Activated CD4-positive, CD25-positive, alpha-beta regulatory T cell (primary cell): Measurements from ENCODE around the gene GET3.

Source experiments
- DNase-seq, 4 experiments: peaks; one replicate each; lab custom pipeline; 2025; lab: John Stamatoyannopoulos, UW

GET3 gene

GRCh38 chr19:12779162-12779993, 42.1 kb downstream of the GET3 start:
- no peak for DNase-seq

GRCh38 chr19:12782174-12782423, 44.8 kb downstream of the GET3 start:
- no peak for DNase-seq

- peak; percentile 62 to 89 (median 84) for DNase-seq
Observed at GRCh38 chr19:12782424-12783290, 45.4 kb downstream of the GET3 start.

- peak in 1 of 4 experiments; percentile 48 for DNase-seq
Observed at GRCh38 chr19:12783291-12783848, 46.1 kb downstream of the GET3 start.

- no peak for DNase-seq
Observed at GRCh38 chr19:12783849-12784393, 46.6 kb downstream of the GET3 start.

GRCh38 chr19:12784394-12784870, 47.1 kb downstream of the GET3 start:
- no peak for DNase-seq

- DNase-seq: no peak
Observed at GRCh38 chr19:12784871-12785430, 47.7 kb downstream of the GET3 start.

- no peak for DNase-seq
Observed at GRCh38 chr19:12785431-12786031, 48.2 kb downstream of the GET3 start.

GRCh38 chr19:12786141-12786870, 49.0 kb downstream of the GET3 start:
- DNase-seq: no peak

- no peak for DNase-seq
Observed at GRCh38 chr19:12786952-12787351, 49.7 kb downstream of the GET3 start.

GRCh38 chr19:12787458-12787857, 50.2 kb downstream of the GET3 start:
- no peak for DNase-seq

- DNase-seq: no peak
Observed at GRCh38 chr19:12788042-12788681, 50.9 kb downstream of the GET3 start.

- no peak for DNase-seq
Observed at GRCh38 chr19:12788682-12789097, 51.4 kb downstream of the GET3 start.

- DNase-seq: no peak
Observed at GRCh38 chr19:12789098-12789903, 52.0 kb downstream of the GET3 start.

GRCh38 chr19:12789904-12790619, 52.8 kb downstream of the GET3 start:
- DNase-seq: peak; percentile 80 to 84 (median 81)

- DNase-seq: no peak
Observed at GRCh38 chr19:12790628-12791344, 53.5 kb downstream of the GET3 start.

- peak; percentile 90 to 97 (median 94) for DNase-seq
Observed at GRCh38 chr19:12791345-12792050, 54.2 kb downstream of the GET3 start, which contains the start of gene JUNB. JUNB (plus strand) TSS chr19:12791486; CDS start chr19:12791772, 286 bp downstream.
